Measurements from ENCODE around the gene DNAJC27. TPM values are rescaled to one million over a fixed set of nuclear protein-coding genes. Genes with fewer than 3 reads are reported as not detected.

Gene DNAJC27
- total RNA-seq, 1 experiment from 2014 or later, result 5.4 TPM

- TF ChIP-seq AR (CRISPR knock-in tag; IDR thresholded peaks at IDR 0.05) (no peak), NR3C1 (CRISPR knock-in tag; conservative IDR thresholded peaks at IDR 0.05; ENCODE audit: low read depth) (no peak), CBFB (CRISPR knock-in tag; IDR thresholded peaks at IDR 0.05; ENCODE audit: low read depth) (no peak), HMGXB4 (CRISPR knock-in tag; IDR thresholded peaks at IDR 0.05) (no peak), ZNF263 (CRISPR knock-in tag; IDR thresholded peaks at IDR 0.05; ENCODE audit: low read depth) (no peak), GABPB1 (CRISPR knock-in tag; IDR thresholded peaks at IDR 0.05) (no peak), ZNF396 (CRISPR knock-in tag; IDR thresholded peaks at IDR 0.05; ENCODE audit: borderline replicate concordance) (no peak), ATF2 (CRISPR knock-in tag; IDR thresholded peaks at IDR 0.05; ENCODE audit: borderline replicate concordance, low read depth) (no peak)
Observed at GRCh38 chr2:24922556-24922955, 49.2 kb downstream of the DNAJC27 start (continued).

GRCh38 chr2:24920809-24921441 lies 50.8 kb downstream of the DNAJC27 start:
- Mint-ChIP-seq H3K4me3 (peak overlapping the region; percentile 64), H3K4me1 (peaks cover 15% of the 10 kb centered on the region), H3K27ac (no peak overlapping the region), H3K27me3 (ENCODE audit: low read depth) (peaks cover 3% of the 10 kb centered on the region; the same call in 1 of the 2 replicates), H3K36me3 (no peaks in the 10 kb centered on the region), H3K9me3 (no peaks in the 10 kb centered on the region)
- ChIA-PET CTCF (interaction anchor here (1.0 kb wide), 3 partner anchors 36 to 93 kb away, joined by 3 to 4 read pairs (median 3); no protein-coding TSS in a partner anchor), POLR2A (no interaction called here)
- TF ChIP-seq KAT7 (CRISPR knock-in tag; IDR thresholded peaks at IDR 0.05; ENCODE audit: borderline replicate concordance) (no peak), FOXP1 (CRISPR knock-in tag; IDR thresholded peaks at IDR 0.05; ENCODE audit: borderline replicate concordance) (no peak), GTF2I (CRISPR knock-in tag; conservative IDR thresholded peaks at IDR 0.05) (0 out of 2 replicates have a peak, but pooled peaks have one; percentile 44), NR3C1 (CRISPR knock-in tag; conservative IDR thresholded peaks at IDR 0.05; ENCODE audit: low read depth) (no peak), NFYB (CRISPR knock-in tag; conservative IDR thresholded peaks at IDR 0.05; ENCODE audit: low read depth) (no peak), CTCF (IDR thresholded peaks at IDR 0.05) (no peak), ATF2 (CRISPR knock-in tag; IDR thresholded peaks at IDR 0.05; ENCODE audit: borderline replicate concordance, low read depth) (no peak), ZNF425 (CRISPR knock-in tag; conservative IDR thresholded peaks at IDR 0.05) (no peak)
- DNase-seq (ENCODE audit: low spot score) (peak; percentile 41), ATAC-seq (peak; percentile 23)

All from WTC11 (cell line).